BLaER1 (cell line): ENCODE measurements around the gene SMG6.

ENCODE experiments used
- H3K27ac ChIP-seq: shearing (Covaris generic); formaldehyde crosslinking; 2 replicates; pipeline ENCODE4 v1.8.1; 2022
- H3K27me3 ChIP-seq: shearing (Covaris generic); formaldehyde crosslinking; 2 replicates; pipeline ENCODE4 v1.8.1; 2022
- H3K36me3 ChIP-seq: shearing (Covaris generic); formaldehyde crosslinking; 2 replicates; pipeline ENCODE4 v1.8.1; 2022
- H3K4me1 ChIP-seq: shearing (Covaris generic); formaldehyde crosslinking; 2 replicates; pipeline ENCODE4 v1.8.1; 2022
- H3K4me2 ChIP-seq: shearing (Covaris generic); formaldehyde crosslinking; 2 replicates; pipeline ENCODE4 v1.8.1; 2022
- H3K4me3 ChIP-seq: shearing (Covaris generic); formaldehyde crosslinking; 2 replicates; pipeline ENCODE4 v1.8.1; 2022
- H3K9ac ChIP-seq: shearing (Covaris generic); formaldehyde crosslinking; 2 replicates; pipeline ENCODE4 v1.8.1; 2022
- H3K9me3 ChIP-seq: shearing (Covaris generic); formaldehyde crosslinking; 2 replicates; pipeline ENCODE4 v1.8.1; 2022
- H4K20me1 ChIP-seq: shearing (Covaris generic); formaldehyde crosslinking; 2 replicates; pipeline ENCODE4 v1.8.1; 2022
- Cebpa-rat ChIP-seq: shearing (Covaris generic); IDR thresholded peaks from 2 replicates; pipeline ENCODE4 v1.8.1; 2022

SMG6 gene

GRCh38 chr17:2029911-2030778 is 273.4 kb downstream of the SMG6 start, which contains the start of gene DPH1:
TSS of gene DPH1 (plus strand) at chr17:2030153. CDS start at chr17:2030170, 17 bp downstream.
- Histone ChIP-seq H3K27me3 (peaks cover 15% of the 10 kb centered on the region; the same call in 1 of the 2 replicates), H3K4me2 (peak within 1 kb of the TSS; percentile 98), H3K36me3 (no peaks in the 10 kb centered on the region), H3K4me3 (peak within 1 kb of the TSS; percentile 93), H3K4me1 (peaks cover 74% of the 10 kb centered on the region), H3K9ac (peak within 1 kb of the TSS; percentile 87), H4K20me1 (peaks cover 28% of the 10 kb centered on the region; the same call in 1 of the 2 replicates), H3K9me3 (no peaks in the 10 kb centered on the region), H3K27ac (peak within 1 kb of the TSS; percentile 85)
- no peak for TF ChIP-seq Cebpa-rat

DNA sequence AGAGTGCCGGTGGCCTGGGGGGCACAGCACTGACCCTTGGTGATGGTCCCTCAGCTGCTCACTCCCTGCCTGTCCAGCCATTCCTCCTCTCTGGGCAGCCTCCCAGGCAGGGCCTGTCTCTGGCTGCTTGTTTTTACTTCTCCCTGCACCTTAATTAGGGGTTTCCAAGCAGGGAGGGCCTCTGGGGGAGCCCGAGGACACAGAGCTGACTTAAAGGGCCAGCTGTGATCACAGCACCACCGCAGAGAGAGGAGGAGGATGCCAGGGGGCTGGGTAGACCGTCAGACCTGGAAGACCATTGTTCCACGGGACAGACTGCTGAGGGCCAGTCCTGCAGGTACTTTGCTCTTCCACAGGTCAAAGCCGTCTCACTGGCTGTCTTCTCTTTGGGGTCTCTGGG is 274.8 kb downstream of the SMG6 start:
- H3K4me3 ChIP-seq, result peak overlapping the region; percentile 93; the same call in 1 of the 2 replicates
- H3K4me1 ChIP-seq, result peaks cover 71% of the 10 kb centered on the region
- no peaks in the 10 kb centered on the region for H3K9me3 ChIP-seq
- H3K27me3 ChIP-seq, result peaks cover 25% of the 10 kb centered on the region; the same call in 1 of the 2 replicates
- peaks cover 28% of the 10 kb centered on the region; the same call in 1 of the 2 replicates for H4K20me1 ChIP-seq
- 0 out of 2 replicates have a peak overlapping the region, but pooled peaks have one; percentile 25 for H3K9ac ChIP-seq
- no peak for TF ChIP-seq Cebpa-rat
- no peak overlapping the region for H3K27ac ChIP-seq
- H3K4me2 ChIP-seq, result peak overlapping the region; percentile 98
- no peaks in the 10 kb centered on the region for H3K36me3 ChIP-seq

DNA sequence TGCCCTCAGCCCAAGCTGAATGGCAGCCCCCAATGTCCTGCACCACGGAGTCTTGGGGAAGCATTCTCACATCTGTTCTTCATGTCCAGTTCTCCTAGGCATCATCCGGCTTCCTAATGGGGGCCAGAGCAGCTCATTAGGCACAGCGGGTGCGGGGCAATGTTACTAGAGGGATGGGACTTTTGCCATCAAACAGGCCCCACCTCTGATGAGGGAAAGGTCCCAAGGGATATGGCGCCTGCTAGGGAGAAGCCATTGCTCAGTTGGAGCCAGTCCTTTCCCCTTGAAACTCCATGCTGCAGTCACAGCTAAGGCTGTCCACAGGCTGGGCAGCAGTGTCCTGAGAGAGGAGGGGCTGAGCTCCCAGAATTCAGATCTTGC is 275.4 kb downstream of the SMG6 start:
- TF ChIP-seq Cebpa-rat, result no peak
- Histone ChIP-seq H3K4me3 (no peak overlapping the region), H3K9me3 (no peaks in the 10 kb centered on the region), H3K4me1 (peaks cover 69% of the 10 kb centered on the region), H3K27ac (no peak overlapping the region), H3K36me3 (no peaks in the 10 kb centered on the region), H3K4me2 (peak overlapping the region; percentile 98), H4K20me1 (peaks cover 24% of the 10 kb centered on the region; the same call in 1 of the 2 replicates), H3K27me3 (peaks cover 25% of the 10 kb centered on the region; the same call in 1 of the 2 replicates), H3K9ac (peak overlapping the region; percentile 25)

DNA sequence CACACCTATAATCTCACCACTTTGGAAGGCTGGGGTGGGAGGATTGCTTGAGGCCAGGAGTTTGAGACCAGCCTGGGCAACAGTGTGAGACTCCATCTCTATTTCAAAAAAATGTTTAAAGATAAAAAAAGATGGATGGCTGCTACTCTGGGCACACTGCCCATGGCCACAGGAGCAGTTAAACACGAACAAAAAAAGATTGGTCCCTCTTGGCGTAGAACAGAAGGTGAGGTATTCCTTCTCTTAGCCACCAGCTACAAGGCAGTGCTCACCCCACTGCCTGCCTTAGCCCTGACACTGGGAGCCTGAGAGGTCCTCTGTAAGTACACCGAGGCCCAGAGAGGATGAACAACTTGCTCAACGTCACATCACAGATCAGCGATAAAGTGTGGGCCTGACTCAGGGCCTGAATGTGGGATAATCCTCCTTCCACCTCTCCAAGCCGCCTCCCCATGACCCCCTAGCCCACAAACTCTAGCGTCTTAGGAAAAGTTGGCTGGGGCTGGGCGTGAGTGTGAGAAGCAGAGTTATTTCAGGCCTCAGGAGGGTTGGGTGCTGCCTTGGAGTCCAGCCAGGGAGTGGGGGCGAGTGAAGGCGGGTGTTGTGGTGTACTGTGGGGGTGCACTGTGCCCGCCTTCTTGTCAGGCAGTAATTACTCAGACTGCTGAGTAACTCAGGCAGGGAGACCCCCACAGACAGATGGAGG is 275.9 kb downstream of the SMG6 start:
- Histone ChIP-seq H3K27me3 (peaks cover 25% of the 10 kb centered on the region; the same call in 1 of the 2 replicates), H3K9me3 (no peaks in the 10 kb centered on the region), H3K4me2 (peak overlapping the region; percentile 98), H3K4me1 (peaks cover 69% of the 10 kb centered on the region), H3K36me3 (no peaks in the 10 kb centered on the region), H4K20me1 (peaks cover 20% of the 10 kb centered on the region; the same call in 1 of the 2 replicates), H3K9ac (peak overlapping the region; percentile 25), H3K27ac (no peak overlapping the region), H3K4me3 (no peak overlapping the region)
- TF ChIP-seq Cebpa-rat, result no peak

DNA sequence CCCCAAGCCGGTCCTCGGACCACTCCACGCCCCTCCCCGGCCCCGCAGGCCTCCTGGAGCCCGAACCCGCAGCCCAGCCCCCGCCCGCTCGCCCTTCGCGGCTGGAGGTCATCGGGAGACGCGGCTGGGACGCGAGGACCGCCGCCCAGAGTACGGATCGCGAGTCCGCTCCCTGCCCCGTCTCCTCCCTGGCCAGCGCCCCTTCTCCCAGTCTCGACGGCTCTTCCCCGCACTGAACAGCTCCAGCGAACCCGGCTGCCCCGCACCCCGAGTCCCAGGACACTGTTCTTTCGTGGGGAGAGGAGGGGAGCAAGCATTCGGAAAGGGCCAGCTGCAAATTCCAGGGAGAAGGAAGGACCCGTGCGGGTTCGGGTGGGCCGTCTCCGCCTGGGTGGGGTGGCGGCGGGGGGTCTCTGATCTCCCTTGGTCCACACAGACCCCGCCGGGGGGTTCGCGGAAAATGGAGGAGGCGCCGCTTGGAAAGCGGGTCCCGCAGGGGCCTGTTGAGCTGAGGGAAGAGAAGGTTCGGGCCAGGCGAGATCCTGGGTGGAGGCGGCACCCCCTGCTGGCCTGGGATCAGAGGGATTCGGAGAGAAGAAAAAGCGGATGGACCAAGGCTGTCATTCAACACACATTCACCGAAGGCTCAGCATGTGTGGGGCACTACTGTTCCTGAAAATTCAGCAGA is 277.8 kb downstream of the SMG6 start:
- peak overlapping the region; percentile 79 for H3K4me3 ChIP-seq
- H3K27me3 ChIP-seq, result peaks cover 25% of the 10 kb centered on the region; the same call in 1 of the 2 replicates
- H3K9me3 ChIP-seq, result no peaks in the 10 kb centered on the region
- H3K4me2 ChIP-seq, result peak overlapping the region; percentile 100
- H3K4me1 ChIP-seq, result peaks cover 69% of the 10 kb centered on the region
- no peaks in the 10 kb centered on the region for H3K36me3 ChIP-seq
- H3K27ac ChIP-seq, result peak overlapping the region; percentile 53; the same call in 1 of the 2 replicates
- H3K9ac ChIP-seq, result peak overlapping the region; percentile 73
- peaks cover 7% of the 10 kb centered on the region for H4K20me1 ChIP-seq
- TF ChIP-seq Cebpa-rat, result no peak

GRCh38 chr17:2025220-2025621 is 278.4 kb downstream of the SMG6 start, which contains the start of gene RTN4RL1:
TSS of gene RTN4RL1 (minus strand) at chr17:2025334. CDS start at chr17:2024865, 469 bp downstream.
- Histone ChIP-seq H3K4me1 (peaks cover 74% of the 10 kb centered on the region), H3K9ac (peak within 1 kb of the TSS; percentile 86), H3K36me3 (no peaks in the 10 kb centered on the region), H3K4me3 (peak within 1 kb of the TSS; percentile 79), H3K9me3 (no peaks in the 10 kb centered on the region), H4K20me1 (peaks cover 11% of the 10 kb centered on the region), H3K27me3 (peaks cover 25% of the 10 kb centered on the region; the same call in 1 of the 2 replicates), H3K27ac (peak within 1 kb of the TSS; percentile 81), H3K4me2 (peak within 1 kb of the TSS; percentile 100)
- no peak for TF ChIP-seq Cebpa-rat

GRCh38 chr17:2024572-2025219 is 278.9 kb downstream of the SMG6 start:
- H3K9ac ChIP-seq, result peak overlapping the region; percentile 86
- peaks cover 78% of the 10 kb centered on the region for H3K4me1 ChIP-seq
- peak overlapping the region; percentile 81 for H3K27ac ChIP-seq
- TF ChIP-seq Cebpa-rat, result no peak
- H3K4me2 ChIP-seq, result peak overlapping the region; percentile 100
- peaks cover 17% of the 10 kb centered on the region for H4K20me1 ChIP-seq
- no peaks in the 10 kb centered on the region for H3K9me3 ChIP-seq
- H3K36me3 ChIP-seq, result no peaks in the 10 kb centered on the region
- peaks cover 25% of the 10 kb centered on the region; the same call in 1 of the 2 replicates for H3K27me3 ChIP-seq
- H3K4me3 ChIP-seq, result peak overlapping the region; percentile 79

GRCh38 chr17:2023692-2024571 is 279.7 kb downstream of the SMG6 start:
- Histone ChIP-seq H3K27me3 (peaks cover 25% of the 10 kb centered on the region; the same call in 1 of the 2 replicates), H3K9me3 (no peaks in the 10 kb centered on the region), H3K4me3 (peak overlapping the region; percentile 79), H3K36me3 (no peaks in the 10 kb centered on the region), H4K20me1 (peaks cover 24% of the 10 kb centered on the region), H3K9ac (peak overlapping the region; percentile 86), H3K4me2 (peak overlapping the region; percentile 100), H3K4me1 (peaks cover 78% of the 10 kb centered on the region), H3K27ac (peak overlapping the region; percentile 81)
- no peak for TF ChIP-seq Cebpa-rat
